ENCODE data around the gene DOCK10. TPM values are rescaled to one million over a fixed set of nuclear protein-coding genes. Genes with fewer than 3 reads are reported as not detected.

Gene DOCK10
- total and polyA plus RNA-seq, 11 donors: 0.31 to 28.6 (median 2.0) TPM

DNA sequence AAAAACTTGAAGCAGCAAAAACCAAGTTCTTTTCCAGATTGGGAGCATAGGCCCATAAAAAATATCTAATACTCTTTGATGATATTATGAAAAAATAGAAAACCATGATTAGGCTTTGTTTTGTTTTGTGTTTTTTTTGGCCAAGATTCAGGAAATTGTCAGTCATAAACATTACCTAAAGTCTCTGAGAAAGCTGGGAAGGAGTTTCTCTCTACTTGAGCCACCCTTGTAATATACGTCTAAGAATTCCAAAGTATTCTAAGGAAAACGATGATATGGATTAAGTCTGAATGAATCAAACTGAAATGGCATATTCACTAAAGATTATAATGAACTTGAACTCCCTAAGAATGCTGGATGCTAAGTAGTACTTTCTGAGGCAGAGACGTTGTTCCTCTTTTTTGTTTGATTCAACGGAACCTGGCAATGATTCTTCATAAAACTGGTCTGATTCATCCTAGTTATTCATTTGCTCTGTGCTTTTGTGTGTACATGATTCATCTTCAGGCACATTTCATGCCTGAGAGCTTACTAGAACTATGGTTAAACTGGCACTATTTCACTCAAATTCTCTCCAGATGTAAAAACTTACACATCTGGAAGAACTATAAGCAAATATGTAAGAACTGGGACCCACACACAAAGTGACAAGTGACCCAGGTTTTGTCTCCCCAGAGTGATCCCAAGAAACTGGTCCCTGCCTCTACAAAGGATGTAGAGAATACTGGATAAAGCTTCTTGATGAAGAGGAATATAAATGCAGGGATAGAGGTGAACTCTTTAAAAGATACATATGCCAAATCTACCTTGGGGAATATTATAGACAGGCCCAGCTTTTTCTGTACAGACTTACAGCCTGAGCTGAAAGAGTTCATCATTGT, 159.7 kb downstream of the DOCK10 start:
- no peak overlapping the region for H3K27ac ChIP-seq
- no peak for ATAC-seq

DNA sequence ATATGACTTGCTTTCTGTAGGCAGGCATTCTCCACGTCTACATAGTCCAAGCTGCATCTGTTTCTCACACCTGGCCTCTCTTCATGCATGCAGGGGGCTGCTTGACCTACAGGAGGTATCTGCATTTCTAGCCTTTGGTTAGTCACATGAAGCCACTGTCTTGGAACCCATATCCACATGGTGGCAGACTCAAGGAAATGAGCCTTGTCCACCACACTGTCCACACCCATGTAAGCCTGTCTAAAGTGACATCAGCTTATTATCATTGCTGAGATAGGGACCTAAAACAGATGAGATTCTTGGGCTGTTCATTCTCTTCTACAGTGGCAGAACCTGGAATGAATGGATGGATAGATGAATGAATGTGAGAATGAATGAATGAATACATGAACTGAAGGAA, 160.4 kb downstream of the DOCK10 start:
- 54 to 59% (median 56%) methylated on average over 1 of the region's 1 CpG for WGBS, 4 donors
- Histone ChIP-seq H3K27me3 (no peaks in the 10 kb centered on the region), H3K36me3 (peaks cover 0 to 51% (median 0%) of the 10 kb centered on the region in 9 donors), H3K9me3 (no peaks in the 10 kb centered on the region), H3K4me3 (no peak overlapping the region), H3K4me1 (peaks cover 0 to 41% (median 0%) of the 10 kb centered on the region in 12 donors), H3K27ac (peak overlapping the region in 1 of 12 donors; percentile 21)
- ATAC-seq (no peak), DNase-seq (no peak)
- TF ChIP-seq, protein P1, sequence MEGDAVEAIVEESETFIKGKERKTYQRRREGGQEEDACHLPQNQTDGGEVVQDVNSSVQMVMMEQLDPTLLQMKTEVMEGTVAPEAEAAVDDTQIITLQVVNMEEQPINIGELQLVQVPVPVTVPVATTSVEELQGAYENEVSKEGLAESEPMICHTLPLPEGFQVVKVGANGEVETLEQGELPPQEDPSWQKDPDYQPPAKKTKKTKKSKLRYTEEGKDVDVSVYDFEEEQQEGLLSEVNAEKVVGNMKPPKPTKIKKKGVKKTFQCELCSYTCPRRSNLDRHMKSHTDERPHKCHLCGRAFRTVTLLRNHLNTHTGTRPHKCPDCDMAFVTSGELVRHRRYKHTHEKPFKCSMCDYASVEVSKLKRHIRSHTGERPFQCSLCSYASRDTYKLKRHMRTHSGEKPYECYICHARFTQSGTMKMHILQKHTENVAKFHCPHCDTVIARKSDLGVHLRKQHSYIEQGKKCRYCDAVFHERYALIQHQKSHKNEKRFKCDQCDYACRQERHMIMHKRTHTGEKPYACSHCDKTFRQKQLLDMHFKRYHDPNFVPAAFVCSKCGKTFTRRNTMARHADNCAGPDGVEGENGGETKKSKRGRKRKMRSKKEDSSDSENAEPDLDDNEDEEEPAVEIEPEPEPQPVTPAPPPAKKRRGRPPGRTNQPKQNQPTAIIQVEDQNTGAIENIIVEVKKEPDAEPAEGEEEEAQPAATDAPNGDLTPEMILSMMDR (IDR thresholded peaks at IDR 0.05): no peak
- TF ChIP-seq POLR2A (IDR thresholded peaks at IDR 0.05): no peak
- intact Hi-C loops (cut with DNase I): no loop called here

More for the DNA sequence above, 159.7 kb downstream of the DOCK10 start:
- Histone ChIP-seq H3K9me3 (no peaks in the 10 kb centered on the region), H3K4me1 (peaks cover 0 to 41% (median 0%) of the 10 kb centered on the region in 12 donors), H3K4me3 (no peak overlapping the region), H3K27me3 (no peaks in the 10 kb centered on the region), H3K36me3 (peaks cover 0 to 44% (median 0%) of the 10 kb centered on the region in 9 donors)
- WGBS, 4 donors: 60 to 71% (median 70%) methylated on average over 4 of the region's 4 CpGs
- no peak for DNase-seq
- TF ChIP-seq, protein P1 (IDR thresholded peaks at IDR 0.05): no peak
- TF ChIP-seq POLR2A (IDR thresholded peaks at IDR 0.05): no peak
- intact Hi-C loops (cut with DNase I): no loop called here

DNA sequence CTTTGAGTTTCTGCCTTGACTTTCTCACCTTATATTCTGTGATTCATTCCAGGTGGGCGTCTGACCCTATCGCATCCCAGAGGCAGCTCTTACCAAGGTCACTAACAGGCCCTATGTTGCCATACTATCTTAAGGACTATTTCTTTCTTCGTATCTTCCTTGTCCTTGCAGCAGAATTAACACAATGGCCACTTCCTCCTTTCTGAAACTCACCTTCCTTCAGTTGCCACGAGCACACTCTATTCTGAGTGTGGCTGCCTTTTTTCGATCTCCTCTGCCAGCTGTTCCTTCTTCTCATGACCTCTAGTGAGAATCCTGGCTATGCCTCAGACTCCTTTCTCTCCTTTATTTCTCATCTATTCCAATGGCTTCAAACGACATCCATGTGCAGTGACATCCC, 165.7 kb downstream of the DOCK10 start:
- H3K36me3 ChIP-seq: peaks cover 0 to 83% (median 0%) of the 10 kb centered on the region in 9 donors
- no peak overlapping the region for H3K4me3 ChIP-seq
- no peaks in the 10 kb centered on the region for H3K27me3 ChIP-seq
- peaks cover 0 to 2% (median 0%) of the 10 kb centered on the region in 12 donors for H3K4me1 ChIP-seq
- ATAC-seq: no peak
- no peak for DNase-seq
- no peak overlapping the region for H3K27ac ChIP-seq
- intact Hi-C loops (cut with DNase I): no loop called here
- TF ChIP-seq, protein P1 (IDR thresholded peaks at IDR 0.05): no peak
- TF ChIP-seq POLR2A (IDR thresholded peaks at IDR 0.05): no peak
- no peaks in the 10 kb centered on the region for H3K9me3 ChIP-seq
- WGBS, 4 donors: 79 to 84% (median 80%) methylated on average over 6 of the region's 6 CpGs

DNA sequence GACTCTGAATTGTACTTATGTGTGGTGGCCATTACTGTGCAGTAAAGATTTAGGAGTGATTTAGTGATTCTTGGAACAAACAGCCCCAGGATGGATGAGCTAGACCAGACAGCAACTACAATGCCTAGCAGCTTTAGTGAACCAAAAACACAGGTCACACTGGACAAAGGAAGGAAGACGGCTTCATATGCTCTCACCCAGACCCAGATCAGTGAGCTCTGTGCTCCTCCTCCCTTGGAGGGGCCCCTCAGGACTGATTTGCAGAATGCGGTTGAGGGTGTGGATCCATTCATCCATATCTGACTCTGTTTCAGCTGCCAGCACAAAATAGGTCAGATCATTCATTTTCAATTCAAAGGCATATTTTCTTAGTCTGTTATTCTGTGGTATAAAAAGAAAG, 166.4 kb downstream of the DOCK10 start:
- H3K9me3 ChIP-seq: no peaks in the 10 kb centered on the region
- peaks cover 0 to 83% (median 0%) of the 10 kb centered on the region in 9 donors for H3K36me3 ChIP-seq
- DNase-seq: no peak
- ATAC-seq: no peak
- no peak for TF ChIP-seq POLR2A (IDR thresholded peaks at IDR 0.05)
- TF ChIP-seq, protein P1 (IDR thresholded peaks at IDR 0.05): no peak
- no peak overlapping the region for H3K4me3 ChIP-seq
- intact Hi-C loops (cut with DNase I): no loop called here
- WGBS, 4 donors: 61 to 74% (median 69%) methylated on average over 2 of the region's 2 CpGs
- H3K4me1 ChIP-seq: peaks cover 0 to 2% (median 0%) of the 10 kb centered on the region in 12 donors
- no peak overlapping the region for H3K27ac ChIP-seq
- no peaks in the 10 kb centered on the region for H3K27me3 ChIP-seq

All from heart left ventricle (tissue), 16 donors.